T-helper 1 cell treated with Interleukin-12 subunit alpha and Interleukin-12 subunit beta and Interleukin-4 antibody, amounts not matched to agents 30 μg/mL and 1 μg/mL, for 36 hours (primary cell): ENCODE data around the gene FRAS1.
"Not testable (repeated sequence)": the region's sequence is repeated elsewhere in the genome, so short reads cannot be mapped to it uniquely, and the experiment has no call there.

ENCODE experiments used
- H3K27ac Mint-ChIP-seq: one replicate; pipeline ENCODE4 v1.8.0; 2021; ENCODE audit warnings: mild to moderate bottlenecking, mixed read lengths
- H3K27me3 Mint-ChIP-seq: one replicate; pipeline ENCODE4 v1.8.0; 2021; ENCODE audit warnings: low read depth, mixed read lengths
- H3K36me3 Mint-ChIP-seq: one replicate; pipeline ENCODE4 v1.8.0; 2021; ENCODE audit warnings: low read depth, mixed read lengths
- H3K4me1 Mint-ChIP-seq: one replicate; pipeline ENCODE4 v1.8.0; 2021; ENCODE audit warnings: low read depth, mixed read lengths
- H3K4me3 Mint-ChIP-seq: one replicate; pipeline ENCODE4 v1.8.0; 2021; ENCODE audit warnings: mild to moderate bottlenecking, moderate library complexity, mixed read lengths
- H3K9me3 Mint-ChIP-seq: one replicate; pipeline ENCODE4 v1.8.0; 2021; ENCODE audit warnings: mixed read lengths

FRAS1 gene

GRCh38 chr4:78120144-78120880 lies 63.2 kb downstream of the FRAS1 start:
- Mint-ChIP-seq H3K4me1 (no peaks in the 10 kb centered on the region), H3K9me3 (no peaks in the 10 kb centered on the region), H3K27ac (no peak overlapping the region), H3K4me3 (no peak overlapping the region), H3K36me3 (no peaks in the 10 kb centered on the region), H3K27me3 (peaks cover 3% of the 10 kb centered on the region)

DNA sequence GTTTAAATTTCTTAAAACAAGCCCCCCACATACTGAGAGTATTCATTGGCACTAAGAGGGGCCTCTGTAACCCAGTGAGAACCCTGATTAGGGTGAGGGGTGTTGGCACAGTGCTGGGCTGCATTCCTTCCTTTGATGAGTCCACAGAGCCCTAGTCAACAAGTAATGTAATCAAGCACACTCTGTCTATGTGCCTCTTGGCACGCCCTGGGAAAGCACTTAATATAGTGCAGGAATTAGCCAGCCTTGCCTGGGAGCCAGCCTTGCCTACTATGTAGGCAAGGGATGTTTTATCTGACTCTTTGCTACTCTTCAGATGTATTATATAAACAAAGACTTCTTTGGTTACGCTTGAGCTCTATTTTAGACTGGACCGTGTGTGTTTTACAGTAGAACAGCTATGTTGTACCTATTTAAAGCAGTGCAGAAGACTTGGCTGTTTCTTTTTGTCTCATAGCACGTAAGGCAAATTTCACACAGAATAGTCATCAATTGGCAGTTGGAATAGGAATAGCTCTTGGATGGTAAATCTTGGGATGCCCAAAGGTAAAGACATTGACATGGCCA lies 64.3 kb downstream of the FRAS1 start:
- Mint-ChIP-seq H3K36me3 (no peaks in the 10 kb centered on the region), H3K9me3 (no peaks in the 10 kb centered on the region), H3K27me3 (peaks cover 3% of the 10 kb centered on the region)

GRCh38 chr4:78125834-78126331 lies 68.8 kb downstream of the FRAS1 start:
- not testable (repeated sequence) for H3K27ac Mint-ChIP-seq, H3K27me3 Mint-ChIP-seq, H3K36me3 Mint-ChIP-seq

More for the DNA sequence above, 64.3 kb downstream of the FRAS1 start:
- no peaks in the 10 kb centered on the region for H3K4me1 Mint-ChIP-seq
- H3K27ac Mint-ChIP-seq, result no peak overlapping the region
- H3K4me3 Mint-ChIP-seq, result no peak overlapping the region

DNA sequence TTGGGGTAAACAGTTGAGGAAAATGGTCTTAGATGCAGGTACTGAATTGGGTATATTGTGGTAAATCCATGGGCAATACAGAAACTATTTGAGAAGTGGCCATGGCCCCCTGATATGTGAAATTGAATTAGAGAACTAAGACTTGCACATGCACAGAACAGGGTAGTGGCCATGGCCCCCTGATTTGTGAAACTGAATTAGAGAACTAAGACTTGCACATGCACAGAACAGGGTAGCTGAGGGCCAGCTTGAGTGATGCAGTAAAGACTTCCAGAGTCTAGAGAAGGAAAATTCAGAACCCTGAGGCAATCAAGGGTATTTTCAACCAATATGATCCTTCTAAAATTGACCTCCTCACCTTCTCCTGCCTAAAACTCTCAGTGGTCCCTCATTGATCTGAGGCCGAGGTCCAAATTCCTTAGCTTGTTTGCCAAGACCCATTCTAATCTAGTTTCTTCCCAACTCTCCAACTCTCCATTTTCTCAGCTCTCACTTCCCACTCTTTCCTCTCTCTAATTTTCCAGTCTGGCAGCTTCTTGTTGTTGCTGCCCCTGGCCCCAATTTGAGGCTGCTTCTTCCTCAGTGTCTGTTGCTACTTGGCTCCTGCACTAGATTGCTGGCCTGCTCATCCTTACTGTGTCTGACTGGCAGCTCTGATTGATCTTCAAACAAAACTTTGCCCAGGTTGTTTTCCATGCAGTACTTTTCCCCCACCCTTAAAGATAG lies 72.4 kb downstream of the FRAS1 start:
- Mint-ChIP-seq H3K27me3 (no peaks in the 10 kb centered on the region), H3K36me3 (no peaks in the 10 kb centered on the region), H3K27ac (no peak overlapping the region), H3K9me3 (peaks cover 5% of the 10 kb centered on the region), H3K4me1 (no peaks in the 10 kb centered on the region), H3K4me3 (no peak overlapping the region)

More at GRCh38 chr4:78125834-78126331, 68.8 kb downstream of the FRAS1 start:
- not testable (repeated sequence) for H3K4me1 Mint-ChIP-seq, H3K4me3 Mint-ChIP-seq, H3K9me3 Mint-ChIP-seq

GRCh38 chr4:78131403-78131802 lies 74.3 kb downstream of the FRAS1 start:
- Mint-ChIP-seq H3K9me3 (peaks cover 5% of the 10 kb centered on the region), H3K4me1 (no peaks in the 10 kb centered on the region), H3K4me3 (no peak overlapping the region), H3K27me3 (peaks cover 6% of the 10 kb centered on the region), H3K27ac (no peak overlapping the region), H3K36me3 (no peaks in the 10 kb centered on the region)

GRCh38 chr4:78136109-78137081 lies 79.3 kb downstream of the FRAS1 start:
- peaks cover 3% of the 10 kb centered on the region for H3K9me3 Mint-ChIP-seq

GRCh38 chr4:78137532-78137931 lies 80.4 kb downstream of the FRAS1 start:
- Mint-ChIP-seq H3K27ac (no peak overlapping the region), H3K4me1 (no peaks in the 10 kb centered on the region), H3K27me3 (peaks cover 6% of the 10 kb centered on the region), H3K36me3 (no peaks in the 10 kb centered on the region), H3K9me3 (peaks cover 7% of the 10 kb centered on the region), H3K4me3 (no peak overlapping the region)

More at GRCh38 chr4:78136109-78137081, 79.3 kb downstream of the FRAS1 start:
- no peak overlapping the region for H3K4me3 Mint-ChIP-seq
- no peaks in the 10 kb centered on the region for H3K4me1 Mint-ChIP-seq
- peaks cover 6% of the 10 kb centered on the region for H3K27me3 Mint-ChIP-seq
- H3K36me3 Mint-ChIP-seq, result no peaks in the 10 kb centered on the region
- H3K27ac Mint-ChIP-seq, result no peak overlapping the region

GRCh38 chr4:78138252-78138651 lies 81.1 kb downstream of the FRAS1 start:
- H3K4me1 Mint-ChIP-seq, result no peaks in the 10 kb centered on the region
- H3K36me3 Mint-ChIP-seq, result no peaks in the 10 kb centered on the region
- peaks cover 6% of the 10 kb centered on the region for H3K27me3 Mint-ChIP-seq
- H3K9me3 Mint-ChIP-seq, result peaks cover 7% of the 10 kb centered on the region
- H3K27ac Mint-ChIP-seq, result no peak overlapping the region
- no peak overlapping the region for H3K4me3 Mint-ChIP-seq

GRCh38 chr4:78143634-78144033 lies 86.5 kb downstream of the FRAS1 start:
- Mint-ChIP-seq H3K27me3 (no peaks in the 10 kb centered on the region), H3K36me3 (no peaks in the 10 kb centered on the region), H3K4me3 (no peak overlapping the region), H3K27ac (no peak overlapping the region), H3K9me3 (peaks cover 7% of the 10 kb centered on the region), H3K4me1 (no peaks in the 10 kb centered on the region)

- Mint-ChIP-seq H3K9me3 (peaks cover 7% of the 10 kb centered on the region), H3K4me1 (no peaks in the 10 kb centered on the region), H3K4me3 (no peak overlapping the region)
Observed at GRCh38 chr4:78145008-78145407, 87.9 kb downstream of the FRAS1 start.

GRCh38 chr4:78145622-78146021 lies 88.5 kb downstream of the FRAS1 start:
- Mint-ChIP-seq H3K36me3 (no peaks in the 10 kb centered on the region), H3K4me3 (no peak overlapping the region), H3K27ac (no peak overlapping the region), H3K9me3 (peaks cover 7% of the 10 kb centered on the region), H3K4me1 (no peaks in the 10 kb centered on the region), H3K27me3 (no peaks in the 10 kb centered on the region)

More at GRCh38 chr4:78145008-78145407, 87.9 kb downstream of the FRAS1 start:
- no peaks in the 10 kb centered on the region for H3K27me3 Mint-ChIP-seq
- no peaks in the 10 kb centered on the region for H3K36me3 Mint-ChIP-seq
- H3K27ac Mint-ChIP-seq, result no peak overlapping the region

- Mint-ChIP-seq H3K36me3 (no peaks in the 10 kb centered on the region), H3K4me1 (no peaks in the 10 kb centered on the region), H3K4me3 (no peak overlapping the region), H3K9me3 (no peaks in the 10 kb centered on the region), H3K27ac (no peak overlapping the region), H3K27me3 (no peaks in the 10 kb centered on the region)
Observed at GRCh38 chr4:78149751-78150542, 92.8 kb downstream of the FRAS1 start.

GRCh38 chr4:78150543-78150864 lies 93.4 kb downstream of the FRAS1 start:
- no peaks in the 10 kb centered on the region for H3K36me3 Mint-ChIP-seq
- no peak overlapping the region for H3K4me3 Mint-ChIP-seq
- no peaks in the 10 kb centered on the region for H3K9me3 Mint-ChIP-seq
- H3K27ac Mint-ChIP-seq, result no peak overlapping the region
- no peaks in the 10 kb centered on the region for H3K4me1 Mint-ChIP-seq
- H3K27me3 Mint-ChIP-seq, result no peaks in the 10 kb centered on the region
